Tibial nerve (tissue), 3 donors: Measurements from ENCODE around the gene UBL4A.

Experiments
- POLR2A ChIP-seq, 2 donors: fragments of 450-650 bp; IDR thresholded peaks; one replicate each; pipeline ENCODE4 v1.6.1; 2017; ENCODE audit warnings: antibody characterized with exemption in 2 of 2, mild to moderate bottlenecking in 2 of 2, moderate library complexity in 2 of 2
- TF ChIP-seq, protein P1 (sequence below), 5 experiments: fragments of 200-600 bp in 3 of 5; fragments of 450-650 bp in 2 of 5; sonication (generic) in 3 of 5; IDR thresholded peaks; one replicate each; pipeline ENCODE4 v1.5.1; 2016 to 2019; ENCODE audit warnings: antibody characterized with exemption in 5 of 5, mild to moderate bottlenecking in 3 of 5, moderate library complexity in 2 of 5

GRCh38 chrX:154446430-154446829 is 40.0 kb downstream of the UBL4A start:
- TF ChIP-seq POLR2A (IDR thresholded peaks at IDR 0.05), result no peak
- TF ChIP-seq, protein P1, sequence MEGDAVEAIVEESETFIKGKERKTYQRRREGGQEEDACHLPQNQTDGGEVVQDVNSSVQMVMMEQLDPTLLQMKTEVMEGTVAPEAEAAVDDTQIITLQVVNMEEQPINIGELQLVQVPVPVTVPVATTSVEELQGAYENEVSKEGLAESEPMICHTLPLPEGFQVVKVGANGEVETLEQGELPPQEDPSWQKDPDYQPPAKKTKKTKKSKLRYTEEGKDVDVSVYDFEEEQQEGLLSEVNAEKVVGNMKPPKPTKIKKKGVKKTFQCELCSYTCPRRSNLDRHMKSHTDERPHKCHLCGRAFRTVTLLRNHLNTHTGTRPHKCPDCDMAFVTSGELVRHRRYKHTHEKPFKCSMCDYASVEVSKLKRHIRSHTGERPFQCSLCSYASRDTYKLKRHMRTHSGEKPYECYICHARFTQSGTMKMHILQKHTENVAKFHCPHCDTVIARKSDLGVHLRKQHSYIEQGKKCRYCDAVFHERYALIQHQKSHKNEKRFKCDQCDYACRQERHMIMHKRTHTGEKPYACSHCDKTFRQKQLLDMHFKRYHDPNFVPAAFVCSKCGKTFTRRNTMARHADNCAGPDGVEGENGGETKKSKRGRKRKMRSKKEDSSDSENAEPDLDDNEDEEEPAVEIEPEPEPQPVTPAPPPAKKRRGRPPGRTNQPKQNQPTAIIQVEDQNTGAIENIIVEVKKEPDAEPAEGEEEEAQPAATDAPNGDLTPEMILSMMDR (IDR thresholded peaks at IDR 0.05), result no peak
